WERI-Rb-1 (cell line): ENCODE data around the gene XPA.

ENCODE experiments used
- DNase-seq: peaks from one replicate; pipeline ENCODE4 v3.0.0-alpha.2; 2020
- H3K27ac ChIP-seq: fragments of 250-450 bp; sonication (Bioruptor Pico); 2 replicates; pipeline ENCODE4 v1.5.1; 2020; ENCODE audit warnings: mild to moderate bottlenecking, moderate library complexity
- H3K27me3 ChIP-seq: fragments of 250-450 bp; sonication (Bioruptor Pico); 2 replicates; pipeline ENCODE4 v1.5.1; 2021; ENCODE audit warnings: mild to moderate bottlenecking, low read depth, moderate library complexity; ENCODE audit not compliant: insufficient read depth, severe bottlenecking
- H3K36me3 ChIP-seq: fragments of 250-450 bp; sonication (Bioruptor Pico); 2 replicates; pipeline ENCODE4 v1.5.1; 2020; ENCODE audit warnings: mild to moderate bottlenecking, moderate library complexity
- H3K4me3 ChIP-seq: 2 replicates; pipeline ENCODE4 v1.5.1; 2011; ENCODE audit warnings: low read depth, mild to moderate bottlenecking, control low read depth, low read length
- H3K9me3 ChIP-seq: fragments of 250-450 bp; sonication (Bioruptor Pico); 2 replicates; pipeline ENCODE4 v1.5.1; 2021; ENCODE audit warnings: mild to moderate bottlenecking, moderate library complexity; ENCODE audit not compliant: severe bottlenecking
- CTCF ChIP-seq: IDR thresholded peaks from 2 replicates; pipeline ENCODE4 v1.5.1; 2011; ENCODE audit warnings: low read depth, mild to moderate bottlenecking, control low read depth, inconsistent platforms, low read length

XPA gene

DNA sequence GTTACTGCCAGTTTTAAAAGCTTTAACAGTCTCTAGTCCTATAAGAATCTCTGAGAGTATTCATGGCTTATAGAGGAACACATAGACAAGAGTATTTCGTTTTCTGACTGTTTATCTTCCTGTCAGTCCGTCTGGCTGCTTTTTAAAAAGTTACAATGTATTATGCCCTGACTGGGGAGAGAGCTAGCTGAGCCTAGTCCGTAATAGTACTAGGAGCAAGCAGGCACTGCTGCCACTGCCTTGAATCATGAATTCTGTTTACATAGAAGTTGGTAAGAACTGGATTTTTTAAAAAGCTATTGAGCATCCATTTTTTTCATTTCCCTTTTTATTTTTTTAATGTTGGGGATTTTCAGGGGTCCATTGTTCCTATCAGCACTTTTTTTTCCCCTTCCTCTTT lies 26.6 kb downstream of the XPA start:
- TF ChIP-seq CTCF, result no peak
- H3K9me3 ChIP-seq, result no peaks in the 10 kb centered on the region
- no peak overlapping the region for H3K4me3 ChIP-seq
- no peak overlapping the region for H3K27ac ChIP-seq
- no peak for DNase-seq
- no peaks in the 10 kb centered on the region for H3K27me3 ChIP-seq
- H3K36me3 ChIP-seq, result peaks cover 97% of the 10 kb centered on the region

DNA sequence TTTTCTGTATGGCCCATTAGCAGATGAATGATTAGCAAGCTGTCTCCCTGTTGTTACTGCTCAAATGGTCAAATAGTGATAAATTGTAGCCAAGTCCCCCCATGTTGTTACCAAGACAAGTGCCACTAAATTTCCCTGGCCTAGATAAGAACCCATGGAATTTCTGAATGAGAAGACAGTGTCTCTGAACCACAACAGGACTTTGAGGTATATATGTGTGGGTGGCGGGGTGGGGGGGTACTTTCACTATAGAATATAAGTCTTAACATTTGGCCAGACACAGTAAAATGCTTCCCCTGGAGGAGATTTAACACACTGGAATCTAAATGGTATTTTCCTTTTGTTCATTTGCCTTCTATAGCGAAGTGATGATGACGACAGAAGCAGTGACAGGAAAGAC lies 28.7 kb downstream of the XPA start:
- no peak for TF ChIP-seq CTCF
- H3K36me3 ChIP-seq, result peaks cover 96% of the 10 kb centered on the region

GRCh38 chr9:97666907-97667686 lies 30.0 kb downstream of the XPA start:
- H3K36me3 ChIP-seq, result peaks cover 96% of the 10 kb centered on the region
- H3K27ac ChIP-seq, result no peak overlapping the region
- no peaks in the 10 kb centered on the region for H3K9me3 ChIP-seq
- DNase-seq, result no peak
- H3K4me3 ChIP-seq, result no peak overlapping the region
- no peak for TF ChIP-seq CTCF
- no peaks in the 10 kb centered on the region for H3K27me3 ChIP-seq

More for the DNA sequence above, 28.7 kb downstream of the XPA start:
- Histone ChIP-seq H3K4me3 (no peak overlapping the region), H3K27ac (no peak overlapping the region), H3K27me3 (no peaks in the 10 kb centered on the region), H3K9me3 (no peaks in the 10 kb centered on the region)
- DNase-seq, result no peak

GRCh38 chr9:97665742-97666141 lies 31.4 kb downstream of the XPA start:
- no peak overlapping the region for H3K4me3 ChIP-seq
- peaks cover 95% of the 10 kb centered on the region for H3K36me3 ChIP-seq

GRCh38 chr9:97660847-97661246 lies 36.3 kb downstream of the XPA start:
- Histone ChIP-seq H3K27ac (no peak overlapping the region), H3K4me3 (no peak overlapping the region), H3K36me3 (peaks cover 95% of the 10 kb centered on the region), H3K9me3 (no peaks in the 10 kb centered on the region), H3K27me3 (no peaks in the 10 kb centered on the region)
- TF ChIP-seq CTCF, result no peak
- no peak for DNase-seq

More at GRCh38 chr9:97665742-97666141, 31.4 kb downstream of the XPA start:
- no peaks in the 10 kb centered on the region for H3K27me3 ChIP-seq
- no peak for DNase-seq
- TF ChIP-seq CTCF, result no peak
- H3K9me3 ChIP-seq, result no peaks in the 10 kb centered on the region
- no peak overlapping the region for H3K27ac ChIP-seq

GRCh38 chr9:97660340-97660739 lies 36.8 kb downstream of the XPA start:
- no peak for DNase-seq
- Histone ChIP-seq H3K36me3 (peaks cover 97% of the 10 kb centered on the region), H3K27ac (no peak overlapping the region), H3K27me3 (no peaks in the 10 kb centered on the region), H3K4me3 (no peak overlapping the region), H3K9me3 (no peaks in the 10 kb centered on the region)
- no peak for TF ChIP-seq CTCF
